HL-60/S4 treated with phorbol 12-myristate 13-acetate at 8.2 ng/mL for 4 days and 3 days (cell line): ENCODE data around the gene EML1.
"Not testable (repeated sequence)": the region's sequence is repeated elsewhere in the genome, so short reads cannot be mapped to it uniquely, and the experiment has no call there.

Experiments
- in situ Hi-C: fragments of 300-500 bp; cut with MboI; formaldehyde crosslinking; loops from 2 replicates; pipeline ENCODE4 v1.15.0; 2022; ENCODE audit warnings: low sequenced_read_pairs

Gene EML1

DNA sequence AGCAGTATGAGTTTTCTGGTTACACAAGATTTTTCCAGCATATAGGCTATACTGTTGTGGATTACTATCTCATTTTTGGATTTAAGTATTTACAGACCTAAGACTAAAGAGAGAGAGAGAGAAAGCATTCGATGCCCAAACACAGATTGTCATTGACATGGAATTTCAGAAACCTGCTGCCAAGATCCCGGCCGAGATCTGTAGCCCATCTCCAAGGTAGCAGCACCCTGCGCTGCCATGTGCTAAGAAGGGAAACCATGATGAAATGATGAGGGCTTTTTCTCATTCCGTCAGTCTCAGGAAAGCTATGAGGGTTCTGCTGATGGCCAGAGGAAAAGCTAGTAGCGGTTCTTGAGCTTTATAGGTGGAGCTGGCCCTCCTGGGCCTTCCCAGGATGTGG is 136.4 kb downstream of the EML1 start:
- in situ Hi-C loops = no loop called here

DNA sequence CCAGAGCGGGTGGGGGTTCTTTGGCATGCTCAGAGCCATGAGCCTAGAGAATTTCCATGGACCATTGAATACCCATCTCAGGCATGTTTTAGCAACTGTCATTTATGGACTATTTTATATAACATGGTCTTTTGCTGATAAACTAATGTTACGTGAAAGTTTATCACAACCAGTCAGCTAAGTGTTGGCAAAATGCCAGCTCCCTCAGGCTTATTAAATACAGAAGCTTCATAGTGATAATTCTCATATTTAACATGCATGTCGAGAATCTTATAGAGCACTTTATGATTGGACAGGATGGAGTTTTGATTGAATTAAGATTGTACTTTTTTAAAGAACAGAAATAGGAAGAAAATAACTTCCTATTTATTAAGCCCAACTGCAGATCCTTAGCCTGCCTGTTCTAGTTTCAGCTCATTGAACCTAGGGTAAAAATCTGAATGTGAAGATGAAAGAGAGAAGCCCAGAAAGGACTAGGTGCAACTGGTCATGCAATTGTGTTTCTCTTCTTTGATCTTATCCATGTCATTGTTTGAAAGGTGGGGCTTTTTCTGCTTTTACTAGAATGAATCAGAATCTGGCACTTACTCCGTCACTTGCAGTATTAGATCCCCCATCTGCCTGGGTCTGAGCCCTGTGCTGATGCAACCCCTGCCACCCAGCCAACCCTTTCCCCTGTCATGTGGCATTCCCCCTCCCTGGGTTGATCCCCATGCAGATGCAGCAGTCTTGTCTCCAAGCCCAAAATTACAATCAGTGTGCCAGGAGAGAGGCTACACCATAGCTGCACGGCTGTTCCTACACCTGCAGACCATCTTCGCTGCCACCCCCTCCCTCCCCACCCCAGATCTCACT is 137.4 kb downstream of the EML1 start:
- in situ Hi-C loops = no loop called here

- in situ Hi-C loops = no loop called here
Measured at GRCh38 chr14:99931308-99931707, 138.1 kb downstream of the EML1 start.

- in situ Hi-C loops = no loop called here
Measured at GRCh38 chr14:99936056-99936455, 142.8 kb downstream of the EML1 start.

- in situ Hi-C loops = no loop called here
Measured at GRCh38 chr14:99936738-99937474, 143.7 kb downstream of the EML1 start.

DNA sequence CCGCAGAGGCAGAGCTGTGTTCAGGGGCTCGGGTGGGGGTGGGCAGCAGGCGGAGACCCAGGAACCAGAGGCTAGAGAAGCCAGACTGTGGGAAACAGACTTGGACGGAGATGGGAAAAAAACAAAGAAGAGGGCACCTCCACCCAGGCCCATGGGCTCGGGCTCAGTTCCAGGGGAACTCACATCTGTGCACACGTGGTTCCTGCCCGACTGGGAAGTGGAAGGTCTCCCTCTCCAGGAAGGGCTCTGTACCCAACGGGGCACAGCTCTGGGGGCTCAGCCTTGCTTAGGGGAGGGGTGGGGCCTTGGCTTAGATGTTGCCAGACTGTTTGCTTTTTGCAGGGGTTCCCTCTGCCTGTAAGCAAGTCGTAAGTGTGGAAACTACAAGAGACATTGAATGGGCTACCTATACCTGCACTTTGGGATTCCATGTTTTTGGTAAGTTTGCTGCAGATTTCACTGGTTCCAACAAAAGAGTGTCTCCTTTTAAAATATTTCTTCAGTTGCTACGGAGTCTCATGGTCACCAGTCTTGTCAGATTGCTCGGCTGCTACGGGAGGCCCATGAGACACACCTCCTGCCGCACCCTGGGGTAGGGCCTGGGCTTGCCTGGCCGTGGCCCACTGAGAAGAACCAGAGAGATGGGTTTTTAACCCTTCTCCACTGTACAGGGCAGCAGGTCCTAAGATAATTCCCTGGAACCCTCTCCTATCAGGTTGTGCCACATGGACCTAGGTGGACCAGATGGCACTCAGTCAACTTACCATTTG is 144.4 kb downstream of the EML1 start:
- in situ Hi-C loops = no loop called here

- in situ Hi-C loops = no loop called here
Measured at GRCh38 chr14:99938376-99938775, 145.2 kb downstream of the EML1 start.

GRCh38 chr14:99938896-99939295 is 145.7 kb downstream of the EML1 start:
- in situ Hi-C loops = no loop called here

DNA sequence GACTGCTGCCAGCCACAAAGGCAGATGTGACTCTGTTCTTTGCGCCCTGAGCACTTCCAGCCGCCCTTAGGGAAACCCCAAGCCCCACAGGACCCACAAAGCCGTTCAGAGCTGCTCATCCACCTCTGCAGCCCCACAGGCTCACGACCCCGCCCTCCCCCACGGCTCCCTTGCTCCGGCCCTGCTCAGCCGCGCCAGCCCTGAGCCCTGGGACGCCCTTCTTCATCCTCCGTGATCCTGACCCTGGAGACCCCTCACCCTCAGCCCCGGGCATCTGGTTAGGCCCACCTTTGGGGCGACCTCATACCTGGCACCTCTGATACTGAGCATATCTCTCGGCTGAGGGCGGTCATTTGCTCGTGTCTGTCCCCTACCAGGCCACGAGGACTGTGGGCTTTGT is 146.2 kb downstream of the EML1 start:
- in situ Hi-C loops = no loop called here

DNA sequence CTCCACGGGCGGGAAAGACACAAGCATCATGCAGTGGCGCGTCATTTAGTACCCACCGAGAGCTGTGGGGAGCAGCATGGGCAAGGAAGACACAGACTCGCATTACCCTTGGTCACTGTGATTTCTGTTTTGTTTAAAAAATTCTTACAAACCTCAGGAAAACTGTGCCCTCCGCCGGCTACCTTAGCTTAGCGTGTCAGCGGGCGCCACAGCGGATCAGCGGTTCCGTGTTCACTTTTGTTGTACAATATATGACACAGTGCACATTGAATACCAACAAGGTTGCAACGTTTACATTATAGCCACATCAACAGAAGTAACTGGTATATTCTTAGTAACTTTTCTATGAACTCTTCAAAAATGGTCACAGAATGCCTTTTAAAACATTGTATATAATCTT is 146.9 kb downstream of the EML1 start:
- in situ Hi-C loops = no loop called here

- in situ Hi-C loops = no loop called here
Measured at GRCh38 chr14:99941211-99941610, 148.0 kb downstream of the EML1 start.

DNA sequence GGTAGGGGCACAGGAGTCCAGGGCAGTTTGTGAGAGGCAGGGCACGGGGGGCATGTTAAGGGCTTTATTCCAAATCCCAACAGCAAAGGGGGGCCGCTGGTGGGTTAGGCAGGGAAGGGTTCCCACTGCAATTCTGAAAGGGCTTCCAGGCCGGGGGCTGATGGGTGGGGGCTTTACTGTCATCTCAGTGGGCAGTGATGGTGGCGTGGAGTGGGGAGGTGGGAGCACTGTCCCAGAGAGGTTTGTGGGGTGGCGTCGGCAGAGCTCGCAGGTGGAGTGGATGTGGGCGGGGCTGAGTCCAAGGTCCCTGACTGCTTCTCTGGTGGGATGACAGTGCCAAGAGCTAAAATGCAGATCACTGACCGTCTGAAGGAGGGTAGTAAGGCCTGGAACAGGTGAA is 150.4 kb downstream of the EML1 start:
- in situ Hi-C loops = no loop called here

DNA sequence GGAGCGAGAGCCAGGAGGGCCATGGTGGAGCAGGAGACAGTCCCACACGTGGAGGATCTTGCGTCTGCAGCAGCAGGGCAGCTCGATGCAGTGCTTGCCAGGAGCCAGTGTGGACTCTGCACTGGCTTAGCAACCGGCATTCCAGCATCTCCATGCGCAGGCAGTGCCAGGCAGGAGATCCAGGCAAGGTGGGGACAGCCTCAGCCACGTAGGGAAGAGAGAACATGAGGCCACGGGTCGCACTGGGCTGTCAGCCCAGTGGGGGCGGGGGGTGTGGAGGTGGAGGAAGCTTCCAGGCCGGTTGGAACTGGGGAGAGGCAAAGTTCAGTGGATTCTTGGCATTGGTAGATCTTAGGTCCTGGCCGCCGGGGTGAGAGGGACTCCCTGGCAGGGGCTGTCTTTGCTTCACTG is 151.0 kb downstream of the EML1 start:
- in situ Hi-C loops = no loop called here

- in situ Hi-C loops = no loop called here
Measured at GRCh38 chr14:99945732-99946651, 152.8 kb downstream of the EML1 start.

DNA sequence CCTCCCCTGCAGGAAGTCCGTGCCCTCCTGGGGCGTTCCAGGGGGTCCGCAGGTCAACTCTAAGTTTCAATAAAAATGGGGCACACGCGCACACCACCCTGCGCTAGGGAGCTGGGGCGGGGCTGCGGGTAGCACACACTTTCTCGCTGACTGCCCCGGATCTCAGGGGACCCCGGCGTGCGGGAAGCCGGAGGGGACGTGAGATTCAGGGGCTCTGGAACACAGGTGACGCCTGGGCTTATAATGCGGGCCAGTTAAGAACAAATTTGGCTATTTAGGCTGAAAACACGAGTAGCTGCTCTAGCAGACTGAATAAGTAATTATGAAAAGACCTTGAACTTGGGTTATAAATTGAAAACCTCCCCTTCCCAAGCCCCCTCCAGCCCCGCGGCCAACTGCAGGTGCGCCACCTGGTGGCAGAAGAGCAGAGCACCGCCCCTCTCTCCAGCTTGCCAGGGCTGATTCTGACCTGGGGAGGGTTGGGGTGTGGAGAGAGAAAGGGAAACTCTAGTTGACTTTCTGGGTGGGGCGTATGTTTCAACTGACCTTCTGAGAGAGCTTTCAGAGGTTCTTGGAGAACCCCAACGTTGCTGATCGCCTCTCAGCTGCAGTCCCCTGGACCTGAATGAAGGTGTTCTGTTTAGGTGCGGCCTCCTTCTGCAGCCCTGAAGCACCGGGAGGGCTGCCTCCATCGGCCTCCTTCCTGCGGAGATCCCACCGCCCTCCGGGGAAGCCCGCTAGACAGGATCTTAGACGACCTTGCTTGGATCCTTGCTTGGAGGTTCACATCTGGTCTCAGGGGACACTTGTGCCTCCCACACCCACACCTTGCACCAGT is 153.7 kb downstream of the EML1 start:
- in situ Hi-C loops = no loop called here

DNA sequence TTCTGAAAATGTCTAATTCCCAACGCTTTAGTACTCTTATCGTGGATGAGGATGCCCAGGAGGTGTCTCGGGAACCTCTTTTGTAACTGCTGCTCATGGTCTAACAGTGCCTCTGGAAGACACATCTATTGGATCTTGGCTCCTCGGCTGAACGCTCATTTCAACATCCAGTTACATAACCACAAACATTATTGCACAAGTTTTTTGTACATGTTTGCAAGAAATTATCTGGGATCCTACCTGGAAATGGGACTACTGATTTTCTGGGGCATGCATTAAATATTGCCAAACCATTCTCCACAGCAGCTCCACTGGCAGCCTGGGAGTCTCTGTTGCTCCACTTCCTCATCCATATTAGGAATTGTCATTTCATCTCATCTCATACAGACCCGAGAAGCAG is 154.5 kb downstream of the EML1 start:
- in situ Hi-C loops = no loop called here

GRCh38 chr14:99949011-99949732 is 156.0 kb downstream of the EML1 start:
- in situ Hi-C loops = not testable (repeated sequence)

DNA sequence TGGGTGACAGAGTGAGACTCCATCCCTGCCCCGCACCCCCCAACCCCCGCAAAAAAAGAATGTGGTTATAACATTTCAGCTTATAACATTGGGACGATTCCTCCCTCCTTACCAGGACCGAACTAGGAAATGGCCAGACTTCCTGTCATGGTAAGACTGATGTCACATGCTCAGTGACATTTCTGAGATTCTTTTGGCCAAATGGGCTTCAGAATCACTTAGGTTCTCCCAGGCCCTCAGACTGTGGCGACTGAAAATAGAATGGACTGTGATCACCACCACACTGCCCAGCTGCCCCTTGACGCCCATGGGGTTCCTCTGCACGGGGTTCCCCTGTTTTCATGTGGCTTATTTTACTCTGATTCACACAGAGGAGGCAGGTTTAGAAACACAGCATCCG is 157.0 kb downstream of the EML1 start:
- in situ Hi-C loops = no loop called here

- in situ Hi-C loops = no loop called here
Measured at GRCh38 chr14:99951085-99951484, 157.9 kb downstream of the EML1 start.
